Fibroblast of skin of right biceps (primary cell): ENCODE measurements around the gene ZNG1B.
"Not testable (repeated sequence)": the region's sequence is repeated elsewhere in the genome, so short reads cannot be mapped to it uniquely, and the experiment has no call there.

Experiments
- DNase-seq: peaks from one replicate; pipeline ENCODE4 v3.0.0-alpha.2; 2013

Gene ZNG1B

DNA sequence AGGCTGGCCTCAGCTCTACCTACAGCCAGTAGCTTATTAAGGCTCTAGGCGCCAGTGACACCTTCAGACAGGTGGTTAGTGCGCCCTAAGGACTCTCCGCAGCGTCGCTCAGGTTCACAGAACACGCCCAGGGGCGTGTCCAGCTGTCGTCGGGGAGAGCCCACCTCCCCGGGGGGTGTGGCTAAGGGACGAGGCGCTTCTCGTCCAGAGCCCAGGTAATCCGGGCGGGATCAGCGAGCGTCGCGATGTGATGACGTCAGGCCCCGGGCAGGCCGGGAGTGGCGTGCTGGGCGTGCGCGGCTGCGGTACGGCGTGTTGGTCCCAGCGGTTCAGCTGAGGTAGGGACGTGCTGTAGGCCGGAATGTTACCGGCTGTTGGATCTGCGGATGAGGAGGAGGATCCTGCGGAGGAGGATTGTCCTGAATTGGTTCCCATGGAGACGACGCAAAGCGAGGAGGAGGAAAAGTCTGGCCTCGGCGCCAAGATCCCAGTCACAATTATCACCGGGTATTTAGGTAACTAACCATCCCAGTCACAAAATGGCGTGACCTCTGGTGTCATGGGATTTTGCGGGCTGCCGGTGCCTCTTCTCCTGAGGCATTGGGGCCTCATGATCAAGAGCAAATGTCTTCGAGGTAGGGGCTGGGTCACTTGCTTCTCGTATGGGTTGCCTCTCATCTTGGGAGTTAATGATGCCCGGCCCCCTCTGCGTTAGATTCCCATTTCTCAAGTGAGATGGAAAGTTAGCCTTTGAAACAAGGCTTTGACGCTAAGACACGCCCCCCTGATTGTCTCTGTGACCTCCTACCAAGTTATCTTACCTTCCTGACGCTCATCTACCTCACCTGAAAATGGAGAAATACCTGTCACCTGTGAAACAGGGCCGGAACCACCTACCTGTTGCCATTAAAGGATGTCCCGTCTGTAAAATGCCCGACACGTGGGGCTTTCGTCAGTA, at the start of gene ZNG1B:
ZNG1B (plus strand) TSS at position 184 of the 958 bp plus-strand sequence; CDS start at position 362, 178 bp downstream.
- DNase-seq, result not testable (repeated sequence)

- DNase-seq, result peak; percentile 76
Observed at GRCh38 chr2:113390124-113390849, 47.2 kb upstream of the ZNG1B start.

GRCh38 chr2:113391073-113391472, 46.4 kb upstream of the ZNG1B start:
- no peak for DNase-seq

DNA sequence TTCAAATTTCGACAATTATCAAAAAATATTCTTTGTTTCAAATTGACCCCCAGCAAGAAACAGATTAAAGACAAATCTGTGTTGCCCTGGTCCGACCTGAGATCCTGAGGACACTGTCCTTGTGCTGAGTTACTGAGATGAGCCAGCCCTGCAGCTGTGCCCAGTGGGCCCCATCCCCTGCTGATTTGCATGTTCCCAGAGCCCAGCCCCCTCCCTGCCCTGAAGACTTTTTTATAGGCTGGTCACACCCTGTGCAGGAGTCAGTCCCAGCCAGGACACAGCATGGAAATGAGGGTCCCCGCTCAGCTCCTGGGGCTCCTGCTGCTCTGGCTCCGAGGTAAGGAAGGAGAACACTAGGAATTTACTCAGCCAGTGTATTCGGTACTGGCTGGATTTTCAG, 31.4 kb upstream of the ZNG1B start:
- DNase-seq, result no peak

GRCh38 chr2:113407446-113408099, 29.9 kb upstream of the ZNG1B start:
- no peak for DNase-seq

GRCh38 chr2:113411725-113412352, 25.7 kb upstream of the ZNG1B start:
- not testable (repeated sequence) for DNase-seq

GRCh38 chr2:113412774-113413173, 24.7 kb upstream of the ZNG1B start:
- DNase-seq, result not testable (repeated sequence)

DNA sequence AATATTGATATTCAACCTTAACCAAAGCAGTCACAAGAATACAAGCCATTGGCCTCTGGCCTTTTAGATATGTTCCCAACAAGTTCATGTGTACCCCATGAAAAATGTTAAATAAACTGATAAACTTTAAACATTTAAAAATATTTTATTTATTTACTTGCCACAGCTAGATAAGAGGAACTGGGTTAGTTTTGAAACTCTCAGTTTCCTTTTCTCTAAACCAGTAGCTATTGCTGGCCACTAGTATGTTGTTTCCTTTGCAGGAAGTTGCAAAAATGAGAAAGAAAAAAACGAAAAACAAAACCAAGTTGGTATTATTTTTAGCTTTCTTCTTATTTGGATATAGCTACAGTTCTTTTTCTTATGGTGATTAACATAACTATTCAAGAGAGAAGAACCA, 5.7 kb upstream of the ZNG1B start:
- DNase-seq, result not testable (repeated sequence)

GRCh38 chr2:113433468-113433867, 4.0 kb upstream of the ZNG1B start:
- DNase-seq, result not testable (repeated sequence)

DNA sequence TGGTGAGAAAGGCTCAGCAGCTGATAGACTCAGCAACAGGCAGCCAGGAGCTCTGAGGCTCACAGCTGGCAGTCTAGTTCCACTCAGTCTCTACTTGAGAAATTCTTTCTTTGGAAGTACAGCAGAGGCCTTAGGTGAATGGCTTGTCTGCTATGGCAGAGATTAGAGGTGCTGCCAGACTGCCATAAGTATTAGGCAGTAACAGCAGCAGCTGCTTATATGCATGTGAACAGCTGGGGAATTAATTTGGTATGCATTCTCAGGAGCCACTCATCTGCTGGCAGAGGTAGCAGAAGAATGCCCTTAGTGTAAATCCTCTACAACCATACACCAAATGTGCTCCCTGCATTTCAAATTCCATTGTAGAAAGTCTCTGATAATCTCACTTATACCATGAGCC, 28.3 kb downstream of the ZNG1B start:
- DNase-seq, result not testable (repeated sequence)

- not testable (repeated sequence) for DNase-seq
Observed at GRCh38 chr2:113476688-113477368, 39.3 kb downstream of the ZNG1B start.

GRCh38 chr2:113496527-113496926, 59.0 kb downstream of the ZNG1B start:
- DNase-seq, result not testable (repeated sequence)

DNA sequence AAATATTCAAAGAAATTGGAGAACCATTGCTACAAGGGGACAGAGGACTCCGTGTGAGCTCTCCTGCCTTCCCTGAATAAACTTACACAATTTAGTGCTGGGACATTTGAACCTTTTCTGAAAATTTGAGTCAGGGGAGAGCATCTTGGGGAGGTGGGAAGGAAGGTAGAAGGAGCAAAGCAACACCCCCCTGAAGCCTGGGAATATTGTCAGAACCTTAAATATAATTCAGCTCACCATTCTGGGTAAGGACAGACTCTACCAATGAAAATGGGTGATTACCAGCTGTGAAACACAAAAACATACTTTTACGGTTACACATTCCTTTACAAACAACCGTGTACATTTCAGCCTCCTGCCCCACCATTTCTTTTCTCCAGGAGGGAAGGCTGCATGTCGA, 60.9 kb downstream of the ZNG1B start, which contains the start of gene FOXD4L1:
FOXD4L1 (plus strand) TSS at position 301 of the 400 bp plus-strand sequence. CDS start 592 bp downstream, outside the sequence.
- not testable (repeated sequence) for DNase-seq

GRCh38 chr2:113499019-113499885, 61.8 kb downstream of the ZNG1B start:
- not testable (repeated sequence) for DNase-seq

GRCh38 chr2:113499886-113500722, 62.6 kb downstream of the ZNG1B start:
- DNase-seq, result not testable (repeated sequence)

DNA sequence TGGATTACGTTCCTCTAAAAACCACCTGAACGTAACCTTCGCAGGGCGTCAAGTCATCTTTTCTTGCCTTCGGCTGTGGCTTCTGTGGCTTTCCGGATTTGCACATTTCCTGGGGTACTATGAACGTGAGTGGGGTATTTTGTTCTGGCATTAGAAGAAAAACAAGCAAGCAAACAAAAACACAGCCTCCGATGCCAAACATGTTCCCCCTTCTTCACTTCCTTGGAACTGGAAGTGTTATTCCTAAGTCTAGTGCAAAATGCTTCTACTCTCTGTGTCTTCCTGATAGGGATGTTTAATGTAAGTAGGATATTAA, 63.2 kb downstream of the ZNG1B start:
- DNase-seq, result not testable (repeated sequence)

GRCh38 chr2:113502216-113503093, 65.0 kb downstream of the ZNG1B start:
- not testable (repeated sequence) for DNase-seq

GRCh38 chr2:113503094-113504042, 65.9 kb downstream of the ZNG1B start:
- not testable (repeated sequence) for DNase-seq
